ENCODE results near the gene CLEC12A. TPM values are rescaled to one million over a fixed set of nuclear protein-coding genes. Genes with fewer than 3 reads are reported as not detected.

The CLEC12A gene
- total and polyA plus RNA-seq, 8 donors, result 0.43 to 2.1 (median 0.85) TPM; not detected in 4

DNA sequence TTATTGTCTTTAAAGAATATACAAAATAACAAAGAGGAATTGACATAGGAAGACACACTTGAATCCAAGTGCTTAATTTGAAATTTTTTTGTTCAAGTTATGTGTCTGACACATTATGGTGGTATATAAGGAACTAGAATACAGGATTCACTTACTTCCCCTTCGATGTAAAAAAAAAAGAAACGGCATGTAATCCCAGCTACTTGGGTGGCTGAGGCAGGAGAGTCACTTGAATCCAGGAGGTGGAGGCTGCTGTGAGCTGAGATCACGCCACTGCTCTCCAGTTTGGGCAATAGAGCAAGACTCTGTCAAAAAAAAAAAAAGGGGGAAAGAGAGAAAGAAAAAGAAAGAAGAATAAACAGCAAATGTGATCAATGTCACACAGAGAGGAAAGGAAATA, 8.9 kb downstream of the CLEC12A start:
- 62 to 81% (median 69%) methylated on average over 3 of the region's 3 CpGs for WGBS, 5 donors
- Histone ChIP-seq H3K9me3 (peaks cover 0 to 7% (median 0%) of the 10 kb centered on the region in 4 donors), H3K36me3 (no peaks in the 10 kb centered on the region), H3K4me1 (no peaks in the 10 kb centered on the region), H3K27me3 (no peaks in the 10 kb centered on the region), H3K4me3 (no peak overlapping the region), H3K27ac (no peak overlapping the region)
- TF ChIP-seq, protein P1, sequence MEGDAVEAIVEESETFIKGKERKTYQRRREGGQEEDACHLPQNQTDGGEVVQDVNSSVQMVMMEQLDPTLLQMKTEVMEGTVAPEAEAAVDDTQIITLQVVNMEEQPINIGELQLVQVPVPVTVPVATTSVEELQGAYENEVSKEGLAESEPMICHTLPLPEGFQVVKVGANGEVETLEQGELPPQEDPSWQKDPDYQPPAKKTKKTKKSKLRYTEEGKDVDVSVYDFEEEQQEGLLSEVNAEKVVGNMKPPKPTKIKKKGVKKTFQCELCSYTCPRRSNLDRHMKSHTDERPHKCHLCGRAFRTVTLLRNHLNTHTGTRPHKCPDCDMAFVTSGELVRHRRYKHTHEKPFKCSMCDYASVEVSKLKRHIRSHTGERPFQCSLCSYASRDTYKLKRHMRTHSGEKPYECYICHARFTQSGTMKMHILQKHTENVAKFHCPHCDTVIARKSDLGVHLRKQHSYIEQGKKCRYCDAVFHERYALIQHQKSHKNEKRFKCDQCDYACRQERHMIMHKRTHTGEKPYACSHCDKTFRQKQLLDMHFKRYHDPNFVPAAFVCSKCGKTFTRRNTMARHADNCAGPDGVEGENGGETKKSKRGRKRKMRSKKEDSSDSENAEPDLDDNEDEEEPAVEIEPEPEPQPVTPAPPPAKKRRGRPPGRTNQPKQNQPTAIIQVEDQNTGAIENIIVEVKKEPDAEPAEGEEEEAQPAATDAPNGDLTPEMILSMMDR (IDR thresholded peaks at IDR 0.05), result no peak
- no peak for TF ChIP-seq EP300 (IDR thresholded peaks at IDR 0.05)
- no peak for TF ChIP-seq POLR2AphosphoS5 (IDR thresholded peaks at IDR 0.05)
- TF ChIP-seq POLR2A (IDR thresholded peaks at IDR 0.05), result no peak
- intact Hi-C loops (cut with DNase I; ENCODE audit: low total_unique reads), result no loop called here
- no peak for DNase-seq

DNA sequence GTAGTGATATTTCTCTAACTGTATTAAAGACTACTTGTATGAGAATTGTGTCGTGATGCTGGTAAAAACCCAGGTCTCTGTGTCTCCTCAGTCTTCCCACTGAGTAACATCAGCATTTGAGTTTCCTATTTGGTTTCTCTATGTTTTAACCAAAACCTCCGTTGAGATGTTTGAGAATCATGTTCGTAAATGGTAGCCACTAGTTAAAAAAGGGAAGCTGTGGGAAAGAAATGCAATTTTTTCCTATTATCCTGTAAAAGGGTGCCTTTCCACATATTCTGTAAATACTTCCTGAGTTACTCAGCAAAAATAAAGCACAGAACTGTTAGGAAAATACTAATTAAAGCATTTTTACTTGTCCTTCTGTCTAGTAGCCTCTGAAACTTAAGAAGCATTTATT, 20.7 kb downstream of the CLEC12A start:
- no peaks in the 10 kb centered on the region for H3K4me1 ChIP-seq
- TF ChIP-seq POLR2A (IDR thresholded peaks at IDR 0.05), result no peak
- TF ChIP-seq POLR2AphosphoS5 (IDR thresholded peaks at IDR 0.05), result no peak
- TF ChIP-seq, protein P1 (IDR thresholded peaks at IDR 0.05), result no peak
- TF ChIP-seq EP300 (IDR thresholded peaks at IDR 0.05), result no peak
- H3K36me3 ChIP-seq, result no peaks in the 10 kb centered on the region
- intact Hi-C loops (cut with DNase I; ENCODE audit: low total_unique reads), result no loop called here
- no peak overlapping the region for H3K27ac ChIP-seq
- WGBS, 5 donors, result 63 to 78% (median 75%) methylated on average over 3 of the region's 3 CpGs
- no peak for DNase-seq
- H3K9me3 ChIP-seq, result no peaks in the 10 kb centered on the region
- no peak overlapping the region for H3K4me3 ChIP-seq
- H3K27me3 ChIP-seq, result no peaks in the 10 kb centered on the region

DNA sequence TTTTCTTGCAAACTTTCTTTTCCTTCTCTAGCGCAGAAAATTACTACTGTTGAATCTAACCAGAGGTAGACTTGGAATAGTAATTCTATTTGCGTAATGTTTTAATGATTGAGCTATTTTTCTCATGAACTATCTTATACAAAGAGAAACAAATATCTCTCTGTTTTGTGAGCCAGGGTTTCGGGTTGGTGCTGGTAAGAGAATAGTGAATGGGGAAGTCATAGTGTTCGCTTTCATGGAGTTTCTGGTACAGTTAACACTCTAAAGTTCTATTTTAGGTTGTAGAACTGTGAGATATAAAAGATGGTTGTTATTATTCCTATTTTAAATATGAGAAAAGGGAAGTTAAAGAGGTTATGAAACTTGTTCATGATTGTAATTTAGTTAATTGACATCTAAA, 21.1 kb downstream of the CLEC12A start:
- Histone ChIP-seq H3K9me3 (no peaks in the 10 kb centered on the region), H3K36me3 (no peaks in the 10 kb centered on the region), H3K27me3 (no peaks in the 10 kb centered on the region), H3K4me3 (no peak overlapping the region), H3K4me1 (no peaks in the 10 kb centered on the region), H3K27ac (no peak overlapping the region)
- TF ChIP-seq EP300 (IDR thresholded peaks at IDR 0.05) (no peak), POLR2AphosphoS5 (IDR thresholded peaks at IDR 0.05) (no peak), POLR2A (IDR thresholded peaks at IDR 0.05) (no peak)
- TF ChIP-seq, protein P1 (IDR thresholded peaks at IDR 0.05), result no peak
- intact Hi-C loops (cut with DNase I; ENCODE audit: low total_unique reads), result no loop called here
- no peak for DNase-seq
- WGBS, 5 donors, result 72 to 83% (median 78%) methylated on average over 4 of the region's 4 CpGs

- 85 to 91% (median 89%) methylated on average over 3 of the region's 3 CpGs for WGBS, 5 donors
These were observed 27.8 kb downstream of the CLEC12A start, which contains the start of gene CLEC1B for GRCh38 chr12:9999016-9999415. Gene CLEC1B, minus strand, starts transcription at chr12:9999121. Its CDS starts 21 bp downstream, at chr12:9999100.

More at GRCh38 chr12:9999016-9999415, 27.8 kb downstream of the CLEC12A start, which contains the start of gene CLEC1B:
- no peak within 1 kb of the TSS for H3K27ac ChIP-seq
- no peak for DNase-seq
- TF ChIP-seq POLR2A (IDR thresholded peaks at IDR 0.05) (no peak), POLR2AphosphoS5 (IDR thresholded peaks at IDR 0.05) (no peak), EP300 (IDR thresholded peaks at IDR 0.05) (no peak)
- TF ChIP-seq, protein P1 (IDR thresholded peaks at IDR 0.05), result no peak
- H3K9me3 ChIP-seq, result no peaks in the 10 kb centered on the region
- no peak within 1 kb of the TSS for H3K4me3 ChIP-seq
- no peaks in the 10 kb centered on the region for H3K36me3 ChIP-seq
- H3K27me3 ChIP-seq, result no peaks in the 10 kb centered on the region
- intact Hi-C loops (cut with DNase I; ENCODE audit: low total_unique reads), result no loop called here
- H3K4me1 ChIP-seq, result no peaks in the 10 kb centered on the region

Measured in stomach (tissue), 9 donors.